GM12801 (cell line): ENCODE data around the gene DARS1.

Experiments
- CTCF ChIP-seq: IDR thresholded peaks from one replicate; pipeline ENCODE4 v1.5.1; 2011; ENCODE audit warnings: control low read depth; ENCODE audit not compliant: insufficient read length; ENCODE audit errors: extremely low read depth

DARS1 gene

GRCh38 chr2:135913727-135914365 lies 71.6 kb downstream of the DARS1 start:
- no peak for TF ChIP-seq CTCF

GRCh38 chr2:135909976-135910375 lies 75.5 kb downstream of the DARS1 start:
- TF ChIP-seq CTCF: no peak

GRCh38 chr2:135905679-135906078 lies 79.7 kb downstream of the DARS1 start:
- TF ChIP-seq CTCF: no peak

DNA sequence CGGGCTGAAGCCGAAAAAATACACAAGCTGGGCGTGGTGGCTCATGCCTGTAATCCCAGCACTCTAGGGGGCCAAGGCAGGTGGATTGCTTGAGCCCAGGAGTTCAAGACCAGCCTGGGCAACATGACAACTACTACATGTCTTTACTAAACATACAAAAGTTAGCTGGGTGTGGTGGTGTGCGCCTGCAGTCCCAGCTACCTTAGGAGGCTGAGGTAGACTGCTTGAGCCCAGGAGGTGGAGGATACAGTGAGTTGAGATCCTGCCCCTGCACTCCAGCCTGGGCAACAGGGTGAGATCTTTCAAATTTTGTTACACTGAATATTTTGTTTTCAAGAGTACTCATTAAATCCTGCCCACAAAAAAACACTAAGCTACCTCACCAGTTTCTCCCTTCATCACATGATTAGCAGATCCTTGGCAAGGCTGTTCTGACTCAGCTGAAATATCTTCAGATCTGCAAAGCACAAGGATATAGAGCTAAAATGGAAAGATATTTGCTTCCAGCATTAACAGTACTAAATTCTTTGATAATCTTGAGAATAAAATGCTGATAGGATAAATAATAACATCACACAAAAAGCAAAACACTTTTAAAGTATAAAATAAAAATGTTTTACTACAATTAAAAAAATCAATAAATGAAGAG lies 81.0 kb downstream of the DARS1 start:
- no peak for TF ChIP-seq CTCF

DNA sequence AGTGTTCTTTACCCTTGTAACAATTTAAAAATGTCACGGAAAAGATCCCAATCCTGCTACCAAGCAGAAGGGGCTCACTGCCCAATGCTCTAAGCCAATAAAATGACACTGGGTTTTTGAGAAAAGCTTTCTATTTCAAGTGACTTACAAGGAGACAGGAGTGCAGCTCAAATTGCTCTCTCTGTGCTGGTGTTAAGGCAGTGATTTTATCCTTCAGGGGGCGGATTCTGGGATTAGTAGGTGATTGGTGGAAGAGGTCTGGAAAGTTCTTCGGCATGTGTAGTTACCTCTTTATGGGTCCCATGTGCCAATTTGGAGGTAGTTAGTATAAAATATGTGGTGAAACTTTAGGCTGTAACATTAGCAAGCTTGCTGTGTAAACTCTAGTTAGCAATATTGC lies 81.8 kb downstream of the DARS1 start:
- no peak for TF ChIP-seq CTCF

GRCh38 chr2:135899567-135899966 lies 85.9 kb downstream of the DARS1 start:
- no peak for TF ChIP-seq CTCF

DNA sequence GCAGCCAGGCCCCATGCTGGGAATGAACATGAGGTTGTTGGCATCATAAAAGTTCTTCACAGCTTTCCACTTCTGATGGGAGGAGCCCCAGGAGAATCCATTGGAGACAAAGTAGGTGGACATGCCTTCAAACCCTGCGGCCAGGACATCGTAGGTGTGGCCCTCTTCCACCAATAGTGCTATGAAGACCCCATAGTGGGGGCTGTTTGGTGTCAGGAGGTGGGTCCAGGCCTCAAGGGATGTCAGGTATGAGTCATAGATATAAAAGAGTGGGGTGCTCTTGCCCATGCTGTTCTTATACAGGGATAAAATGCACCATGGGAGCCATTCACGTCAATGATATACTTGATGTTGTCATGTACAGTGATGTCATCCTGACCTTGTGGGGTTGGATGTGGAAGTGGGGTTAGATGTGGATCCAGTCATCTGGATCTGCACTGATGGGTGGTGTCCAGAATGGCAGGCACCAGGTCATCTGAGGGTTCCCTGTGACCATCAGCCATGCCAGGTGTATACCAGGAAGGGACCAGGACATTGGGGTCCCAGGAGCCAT lies 87.1 kb downstream of the DARS1 start:
- TF ChIP-seq CTCF: no peak
